Measurements from ENCODE around the gene RNASE7.
A peak's percentile ranks its signal among the peaks of the same experiment; 100 is the strongest.

Gene RNASE7

DNA sequence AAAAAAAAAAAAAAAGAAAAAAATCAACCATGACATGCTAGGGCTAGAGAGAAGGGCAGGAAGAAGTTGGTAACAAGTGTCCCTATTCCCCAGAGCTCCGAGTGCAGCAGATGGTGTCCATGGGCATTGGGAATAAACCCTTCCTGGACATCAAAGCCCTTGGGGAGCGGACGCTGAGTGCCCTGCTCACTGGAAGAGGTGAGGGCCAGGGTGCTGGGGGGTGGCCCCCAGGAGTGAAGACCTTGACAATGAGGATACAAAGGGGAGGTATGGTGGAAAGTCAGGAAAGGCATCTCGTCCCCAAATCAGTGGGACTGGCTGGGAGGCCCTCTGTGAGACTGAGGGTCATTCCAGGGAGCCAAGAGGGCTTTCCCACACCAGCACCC lies 44.7 kb downstream of the RNASE7 start:
- DNase-seq (ENCODE audit: low spot score), result no peak

DNA sequence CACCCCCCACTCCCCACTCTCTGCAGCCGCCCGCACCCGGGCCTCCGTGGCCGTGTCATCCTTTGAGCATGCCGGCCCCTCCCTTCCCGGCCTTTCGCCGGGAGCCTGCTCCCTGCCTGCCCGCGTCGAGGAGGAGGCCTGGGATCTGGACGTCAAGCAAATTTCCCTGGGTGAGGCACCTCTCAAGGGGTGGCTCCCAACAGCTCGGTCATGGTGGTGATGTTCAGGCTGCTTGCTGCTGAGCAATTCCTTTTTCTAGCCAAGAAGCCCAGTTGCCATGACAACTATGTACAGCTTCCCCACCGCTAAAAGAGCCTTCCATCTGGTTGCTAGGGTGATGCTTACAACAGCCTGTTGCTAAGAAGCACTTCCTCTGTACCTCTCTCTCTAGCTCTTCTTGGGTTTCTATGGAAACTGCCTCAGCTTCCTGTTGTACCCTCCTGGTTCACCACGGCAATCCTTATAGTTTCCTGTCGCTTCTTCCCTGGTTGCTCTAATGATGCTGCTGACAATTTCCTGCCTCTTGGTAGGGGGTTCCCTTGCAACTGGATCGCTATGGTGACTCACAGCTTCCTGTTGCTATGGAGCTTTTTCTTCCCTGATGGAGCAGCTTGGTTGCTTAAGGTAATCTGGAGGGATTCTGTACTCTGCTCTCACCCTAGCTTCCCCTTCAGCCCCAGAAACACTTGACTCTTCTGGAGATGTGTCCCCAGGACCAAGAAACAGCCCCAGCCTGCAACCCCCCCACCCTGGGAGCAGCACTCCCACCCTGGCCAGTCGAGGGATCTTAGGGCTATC lies 45.3 kb downstream of the RNASE7 start:
- peak; percentile 49 for DNase-seq (ENCODE audit: low spot score)

DNA sequence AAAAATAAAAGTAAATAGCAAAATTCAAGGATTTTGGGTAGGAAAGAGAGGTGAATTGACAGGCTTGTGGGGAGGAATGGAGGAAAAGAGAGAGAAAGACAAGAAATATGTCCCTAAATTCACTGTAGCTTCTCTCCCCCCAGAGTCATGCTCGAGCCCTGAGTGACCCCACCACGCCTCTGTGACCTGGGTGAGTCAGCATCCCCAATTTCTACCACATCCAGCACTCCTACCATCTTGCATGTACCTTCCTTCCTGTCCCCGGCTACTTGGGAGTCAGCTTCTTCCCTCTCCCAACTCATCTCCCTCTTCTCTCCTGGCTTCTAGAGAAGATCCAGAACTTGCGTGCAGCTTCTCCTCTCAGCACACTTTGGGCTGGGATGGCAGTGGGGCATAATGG lies 46.5 kb downstream of the RNASE7 start:
- DNase-seq (ENCODE audit: low spot score), result no peak

DNA sequence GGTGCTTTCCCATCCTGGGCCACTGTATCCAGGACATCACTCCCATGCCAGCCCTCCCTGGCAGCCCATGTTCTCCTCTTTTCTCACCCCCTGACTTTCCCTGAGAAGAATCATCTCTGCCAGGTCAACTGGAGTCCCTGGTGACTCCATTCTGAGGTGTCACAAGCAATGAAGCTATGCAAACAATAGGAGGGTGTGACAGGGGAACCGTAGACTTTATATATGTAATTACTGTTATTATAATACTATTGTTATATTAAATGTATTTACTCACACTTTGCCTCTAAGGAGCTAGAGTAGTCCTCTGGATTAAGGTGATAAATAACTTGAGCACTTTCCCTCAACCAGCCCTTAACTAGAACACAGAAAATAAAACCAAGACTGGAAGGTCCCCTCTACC lies 47.1 kb downstream of the RNASE7 start:
- DNase-seq (ENCODE audit: low spot score), result no peak

DNA sequence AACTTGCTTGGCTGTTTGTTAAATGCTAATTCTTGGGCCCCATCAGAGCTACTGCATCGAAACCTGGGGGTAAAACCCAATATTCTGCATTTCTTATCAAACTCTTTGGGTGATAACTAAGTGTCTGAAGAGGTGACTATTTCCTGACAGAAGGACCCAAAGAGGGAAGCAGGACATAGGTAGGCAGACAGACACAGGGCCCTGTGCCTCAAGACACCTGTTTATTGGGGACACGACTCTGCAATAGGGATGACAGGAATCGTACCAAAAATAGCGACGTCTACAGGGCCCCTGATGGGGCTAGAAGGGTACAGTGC lies 47.7 kb downstream of the RNASE7 start:
- DNase-seq (ENCODE audit: low spot score), result no peak

DNA sequence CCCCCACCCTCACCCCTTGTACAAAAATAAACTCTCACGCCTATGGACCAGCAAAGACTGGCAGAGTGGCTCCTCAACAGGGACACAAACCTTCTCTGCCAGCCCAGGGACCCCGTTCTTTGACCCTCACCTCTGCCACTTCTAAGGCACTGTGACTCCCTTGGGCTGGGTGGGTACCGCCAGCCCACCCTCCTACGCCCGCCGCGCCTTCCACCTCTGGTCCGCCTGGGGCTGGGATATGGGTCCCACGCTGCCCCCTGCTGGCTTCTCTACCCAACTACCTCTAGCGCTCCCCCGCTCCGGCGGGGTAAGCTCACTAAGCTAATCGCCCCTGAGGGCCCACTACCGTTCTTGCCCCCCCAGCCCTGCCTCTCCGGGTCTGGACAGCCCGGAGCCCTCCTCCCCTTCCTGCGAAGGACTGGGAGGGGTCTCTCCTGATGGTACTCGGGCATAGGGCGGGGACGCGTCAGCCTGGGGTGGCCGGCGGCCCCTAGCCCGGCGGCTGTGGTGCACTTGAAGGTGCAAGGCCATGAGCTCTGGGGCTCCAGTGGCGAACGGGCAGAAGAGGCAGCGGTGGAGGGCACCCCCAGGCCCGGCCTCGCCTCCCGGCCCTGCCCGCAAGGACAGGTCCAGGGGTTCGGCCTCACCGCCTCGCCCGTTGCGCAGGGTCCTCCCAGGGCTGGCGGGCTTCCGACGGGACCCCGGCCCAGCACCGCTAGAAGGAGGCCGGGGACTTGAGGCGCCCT lies 48.2 kb downstream of the RNASE7 start:
- DNase-seq (ENCODE audit: low spot score), result no peak

DNA sequence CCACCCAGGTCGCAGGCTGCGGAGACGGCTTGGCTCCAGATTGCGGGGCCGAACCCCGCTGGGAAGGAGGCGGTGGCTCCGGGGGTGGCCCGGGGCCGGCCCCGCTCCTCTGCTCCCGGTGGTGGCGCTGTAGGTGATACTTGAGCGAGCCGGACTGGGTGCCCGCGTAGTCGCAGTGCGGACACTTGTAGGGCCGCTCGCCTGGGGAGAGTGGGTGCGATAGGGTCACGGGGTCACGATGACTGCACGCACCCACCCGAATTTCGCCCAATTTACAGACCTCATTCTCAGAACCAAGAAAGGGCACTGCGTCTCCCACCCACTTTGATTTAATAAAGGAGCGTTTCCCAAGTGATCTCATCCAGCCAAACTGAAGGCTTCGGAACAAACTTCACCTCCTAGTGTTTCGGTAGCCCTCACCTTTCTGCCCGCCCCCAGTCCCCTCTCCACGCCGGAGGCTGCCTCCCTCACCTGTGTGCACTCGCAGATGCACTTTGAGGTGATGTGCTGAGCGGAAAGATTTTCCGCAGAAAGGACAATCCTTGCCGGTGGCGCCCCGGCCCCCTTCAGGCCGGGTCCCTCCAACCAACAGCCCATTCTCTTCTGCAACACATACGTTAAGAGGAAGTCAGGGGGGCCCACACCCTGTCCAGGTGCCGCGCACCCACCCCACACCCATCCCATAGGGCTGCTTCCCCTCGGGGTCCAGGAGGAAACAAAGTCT lies 48.9 kb downstream of the RNASE7 start:
- no peak for DNase-seq (ENCODE audit: low spot score)

DNA sequence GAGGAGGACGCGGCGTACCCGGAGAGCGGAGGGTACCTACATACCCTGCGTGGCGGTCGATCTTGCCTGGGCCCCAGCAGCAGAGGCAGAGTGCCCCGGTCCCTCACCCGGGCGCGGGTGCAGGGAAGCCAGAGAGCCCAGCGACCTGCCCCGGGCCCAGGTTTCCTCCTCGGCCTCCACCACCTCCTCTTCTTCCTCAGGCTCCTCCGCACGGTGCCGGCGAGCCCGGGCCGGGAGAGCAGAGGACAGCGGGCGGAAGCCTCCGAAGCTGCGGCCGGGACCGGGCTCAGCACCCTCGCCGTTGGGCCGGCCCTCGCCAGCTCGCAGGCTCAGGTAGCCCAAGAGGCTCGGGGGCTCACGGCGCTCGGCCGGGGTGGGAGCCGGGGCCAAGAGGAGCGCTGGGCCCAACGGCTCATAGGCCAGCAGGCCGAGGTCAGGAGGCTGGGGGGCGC lies 49.7 kb downstream of the RNASE7 start:
- no peak for DNase-seq (ENCODE audit: low spot score)

DNA sequence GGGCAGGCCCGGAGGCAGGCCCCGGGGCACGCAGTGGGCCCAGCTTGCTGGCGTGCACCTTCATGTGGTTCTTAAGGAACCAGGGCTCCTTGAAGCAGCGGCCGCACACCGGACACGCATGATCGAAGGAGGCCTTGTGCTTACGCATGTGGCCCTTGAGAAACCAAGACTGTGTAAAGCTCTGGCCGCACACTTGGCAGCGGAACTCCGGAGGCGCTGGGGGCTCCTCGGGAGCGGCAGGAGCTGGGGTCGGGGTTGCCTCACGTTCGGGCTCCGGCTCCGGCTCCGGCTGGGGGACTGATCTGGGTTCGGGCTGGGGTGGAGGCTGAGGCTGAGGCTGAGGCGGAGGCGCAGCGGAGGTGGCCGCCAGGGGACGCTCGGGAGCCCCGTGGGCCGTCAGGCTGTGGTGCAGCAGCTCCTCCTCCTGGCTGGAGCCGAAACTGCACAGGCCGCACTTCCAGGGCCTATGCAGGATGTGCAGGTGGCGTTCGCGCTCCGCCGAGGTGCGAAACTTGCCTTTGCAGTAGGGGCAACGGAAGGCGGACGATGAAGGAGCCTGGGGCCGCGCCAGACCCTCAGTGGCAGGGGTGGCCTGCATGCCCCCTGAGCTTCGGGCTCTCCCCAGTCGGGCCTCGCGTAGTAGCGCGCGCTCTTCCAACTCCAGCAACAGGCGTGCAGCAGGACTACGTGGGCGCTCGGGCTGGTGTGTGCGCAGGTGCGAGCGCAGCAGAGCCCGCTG lies 50.3 kb downstream of the RNASE7 start:
- peak; percentile 63 for DNase-seq (ENCODE audit: low spot score)

DNA sequence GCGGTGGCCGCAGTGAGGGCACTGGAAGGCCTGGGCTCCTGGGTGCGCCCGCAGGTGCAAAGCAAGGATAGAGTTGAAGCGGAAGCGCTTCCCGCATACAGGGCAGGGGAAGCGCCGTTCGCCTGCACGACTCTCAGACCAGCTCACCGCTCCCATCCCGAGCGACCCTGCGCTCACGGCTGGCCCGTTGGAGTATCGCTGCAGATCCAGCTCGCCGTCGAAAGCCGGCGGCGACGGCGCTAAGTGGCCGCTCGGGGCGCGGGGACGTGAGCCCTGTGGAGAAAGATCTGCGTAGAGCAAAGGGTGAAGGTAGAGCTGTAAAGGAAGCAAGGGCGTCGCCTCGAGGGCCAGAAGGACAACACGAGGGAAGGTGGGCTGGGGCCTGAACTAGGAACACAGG lies 50.9 kb downstream of the RNASE7 start:
- no peak for DNase-seq (ENCODE audit: low spot score)

All from globus pallidus (tissue), 1 donor.